GM19395 (cell line): ENCODE measurements around the gene MXD4.
A peak's percentile ranks its signal among the peaks of the same experiment; 100 is the strongest.

Experiments
- ATAC-seq: cut with Tn5 transposase; IDR thresholded peaks from one replicate; pipeline ENCODE4 v1.9.1; 2021; ENCODE audit warnings: mild to moderate bottlenecking, moderate library complexity; ENCODE audit not compliant: unreplicated experiment

MXD4 gene

GRCh38 chr4:2253160-2254084 is 8.5 kb downstream of the MXD4 start:
- ATAC-seq: no peak

- ATAC-seq: no peak
These were observed 9.3 kb downstream of the MXD4 start for GRCh38 chr4:2252530-2253091.

- no peak for ATAC-seq
These were observed 9.9 kb downstream of the MXD4 start for GRCh38 chr4:2251795-2252529.

- ATAC-seq: no peak
These were observed 10.7 kb downstream of the MXD4 start for GRCh38 chr4:2251073-2251794.

- no peak for ATAC-seq
These were observed 11.4 kb downstream of the MXD4 start for GRCh38 chr4:2250357-2251072.

GRCh38 chr4:2249526-2250356 is 12.2 kb downstream of the MXD4 start:
- ATAC-seq: no peak

- no peak for ATAC-seq
These were observed 13.1 kb downstream of the MXD4 start for GRCh38 chr4:2248821-2249261.

- ATAC-seq: no peak
These were observed 13.7 kb downstream of the MXD4 start for GRCh38 chr4:2248044-2248780.

- ATAC-seq: no peak
These were observed 14.5 kb downstream of the MXD4 start for GRCh38 chr4:2247128-2248043.

- ATAC-seq: no peak
These were observed 15.4 kb downstream of the MXD4 start for GRCh38 chr4:2246384-2247127.

GRCh38 chr4:2245787-2246275 is 16.1 kb downstream of the MXD4 start:
- ATAC-seq: no peak

- no peak for ATAC-seq
These were observed 16.7 kb downstream of the MXD4 start for GRCh38 chr4:2245057-2245786.

- no peak for ATAC-seq
These were observed 18.1 kb downstream of the MXD4 start for GRCh38 chr4:2243681-2244380.

GRCh38 chr4:2241410-2242353 is 20.2 kb downstream of the MXD4 start, which contains the start of the genes HAUS3 and POLN:
TSS of gene HAUS3 (minus strand) at chr4:2242121. CDS start at chr4:2240946, 1,175 bp downstream.
TSS of gene POLN (minus strand) at chr4:2242121. CDS start at chr4:2229231, 12,890 bp downstream.
- peak; percentile 81 for ATAC-seq
